PC-3 (cell line): ENCODE data around the gene MIDN. TPM values are rescaled to one million over a fixed set of nuclear protein-coding genes. Genes with fewer than 3 reads are reported as not detected.

ENCODE experiments used
- ATAC-seq: fragments of 200-7000 bp; cut with Tn5 transposase; 2 replicates; pipeline ENCODE4 v1.9.1; 2020; ENCODE audit warnings: mild to moderate bottlenecking, moderate library complexity
- BruUV-seq: library from RNA; stranded (reverse); fragments of 400-500 nt; replicated peaks from 2 replicates; lab custom pipeline; 2021; lab: Mats Ljungman, UMichigan
- CTCF ChIA-PET: fragments of 300-600 bp; sonication (Branson Sonifier 250); formaldehyde crosslinking; loops from one replicate; lab custom pipeline; 2022; ENCODE audit warnings: antibody characterized with exemption; lab: Charles Lee
- POLR2A ChIA-PET: fragments of 300-600 bp; sonication (Branson Sonifier 250); formaldehyde crosslinking; loops from one replicate; lab custom pipeline; 2022; ENCODE audit warnings: antibody characterized with exemption; ENCODE audit not compliant: unreplicated experiment; lab: Charles Lee
- DNase-seq: peaks from one replicate; pipeline ENCODE4 v3.0.0-alpha.2; 2015
- H2AFZ ChIP-seq: fragments of 300-600 bp; sonication (generic); 2 replicates; pipeline ENCODE4 v1.6.0; 2016; ENCODE audit warnings: antibody characterized with exemption, low read length
- H3F3A ChIP-seq: fragments of 300-600 bp; sonication (generic); one replicate; pipeline ENCODE4 v1.6.0; 2017; ENCODE audit warnings: antibody characterized with exemption, low read length, control low read depth, mild to moderate bottlenecking; ENCODE audit not compliant: unreplicated experiment
- H3K27ac ChIP-seq: fragments of 300-600 bp; sonication (generic); 2 replicates; pipeline ENCODE4 v1.5.1; 2016; ENCODE audit warnings: mild to moderate bottlenecking, low read length
- H3K27me3 ChIP-seq: fragments of 300-600 bp; sonication (generic); 2 replicates; pipeline ENCODE4 v1.6.1; 2016; ENCODE audit warnings: low read length, mixed read lengths
- H3K36me3 ChIP-seq: fragments of 300-600 bp; sonication (generic); 2 replicates; pipeline ENCODE4 v1.6.1; 2016; ENCODE audit warnings: low read depth, mixed run types, low read length, mixed read lengths
- H3K4me1 ChIP-seq: fragments of 300-600 bp; sonication (generic); 2 replicates; pipeline ENCODE4 v1.5.1; 2016; ENCODE audit warnings: low read length; ENCODE audit not compliant: insufficient read depth
- H3K4me2 ChIP-seq: fragments of 300-600 bp; sonication (generic); 2 replicates; pipeline ENCODE4 v1.6.0; 2016; ENCODE audit warnings: low read length
- H3K4me3 ChIP-seq: fragments of 300-600 bp; sonication (generic); 2 replicates; pipeline ENCODE4 v1.5.1; 2016; ENCODE audit warnings: mild to moderate bottlenecking, low read length, mixed read lengths
- H3K79me2 ChIP-seq: fragments of 300-600 bp; sonication (generic); 2 replicates; pipeline ENCODE4 v1.6.1; 2017; ENCODE audit warnings: low read length, mixed read lengths
- H3K9ac ChIP-seq: fragments of 300-600 bp; sonication (generic); 2 replicates; pipeline ENCODE4 v1.6.0; 2016; ENCODE audit warnings: mild to moderate bottlenecking, low read length
- H3K9me2 ChIP-seq: fragments of 300-600 bp; sonication (generic); replicated peaks from 2 replicates; pipeline ENCODE4 v1.6.1; 2016; ENCODE audit warnings: mixed run types, low read length, mixed read lengths
- H3K9me3 ChIP-seq: fragments of 300-600 bp; sonication (generic); 2 replicates; pipeline ENCODE4 v1.6.1; 2016; ENCODE audit warnings: low read length, mixed read lengths
- H4K20me1 ChIP-seq: fragments of 300-600 bp; sonication (generic); 2 replicates; pipeline ENCODE4 v1.6.1; 2016; ENCODE audit warnings: low read length, mixed read lengths
- EZH2 ChIP-seq: fragments of 300-600 bp; sonication (generic); IDR thresholded peaks from one replicate; pipeline ENCODE4 v1.6.1; 2017; ENCODE audit warnings: antibody characterized with exemption, mild to moderate bottlenecking, low read length; ENCODE audit not compliant: unreplicated experiment
- EZH2phosphoT487 ChIP-seq: fragments of 300-600 bp; sonication (generic); IDR thresholded peaks from 2 replicates; pipeline ENCODE4 v1.6.1; 2018; ENCODE audit warnings: mild to moderate bottlenecking, antibody characterized with exemption, low read length, borderline replicate concordance
- intact Hi-C: fragments of 100-400 bp; cut with micrococcal nuclease; formaldehyde crosslinking; loops from 2 replicates; pipeline ENCODE4 v1.9.0; 2023
- total RNA-seq: library from RNA; depleted of rRNA; stranded (reverse); fragments of >200 nt; gene quantifications from 2 replicates; pipeline ENCODE4 v1.2.3, GENCODE V29; 2014
- TF ChIP-seq, protein P1 (sequence below): fragments of 300-600 bp; sonication (generic); conservative IDR thresholded peaks from 2 replicates; pipeline ENCODE4 v1.5.1; 2017; ENCODE audit warnings: antibody characterized with exemption, low read depth, mild to moderate bottlenecking, low read length

The MIDN gene
- total RNA-seq, 1 experiment from 2014 or later = 17.3 TPM

DNA sequence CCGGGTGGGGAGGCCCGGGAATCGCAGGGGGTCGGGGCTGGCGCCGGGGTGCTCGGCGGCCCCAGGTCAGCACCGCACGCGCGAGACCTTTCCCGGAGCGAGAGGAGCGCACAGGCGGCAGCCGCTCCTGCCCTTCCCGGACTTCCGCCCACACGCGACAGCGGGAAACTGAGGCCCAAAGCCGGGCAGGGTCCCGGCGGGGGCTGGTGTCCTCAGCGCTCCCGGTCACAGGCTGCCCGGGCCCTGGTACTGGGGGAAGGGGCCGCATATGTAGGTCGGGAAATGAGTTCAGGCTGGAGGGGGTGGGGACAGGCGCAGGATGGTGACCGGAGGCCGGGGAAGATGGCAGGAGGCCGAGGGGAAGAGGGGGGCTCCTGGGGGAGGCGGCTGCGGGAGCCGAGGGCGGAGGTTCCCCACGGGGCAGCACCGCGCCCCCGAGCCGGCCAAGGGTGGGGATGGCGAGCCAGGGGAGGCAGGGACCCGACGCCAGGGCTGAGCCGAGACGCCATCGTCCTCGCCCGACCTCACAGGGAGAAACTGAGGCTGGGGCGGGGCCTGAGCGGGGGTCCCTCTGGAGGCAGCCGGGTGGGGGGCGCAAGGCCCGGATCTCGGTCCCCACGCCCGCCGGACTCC, 11.2 kb upstream of the MIDN start:
- Histone ChIP-seq H3K9me3 (no peaks in the 10 kb centered on the region), H3K9ac (no peak overlapping the region), H3K27ac (no peak overlapping the region), H4K20me1 (no peaks in the 10 kb centered on the region), H2AFZ (peak overlapping the region; percentile 71; the same call in 1 of the 2 replicates), H3K27me3 (no peaks in the 10 kb centered on the region), H3K4me1 (peaks cover 11% of the 10 kb centered on the region; the same call in 1 of the 2 replicates), H3K79me2 (peaks cover 13% of the 10 kb centered on the region), H3F3A (no peaks in the 10 kb centered on the region), H3K4me2 (peak overlapping the region; percentile 93), H3K4me3 (peak overlapping the region; percentile 81), H3K36me3 (no peaks in the 10 kb centered on the region), H3K9me2 (no peaks in the 10 kb centered on the region)
- CTCF ChIA-PET = no interaction called here
- POLR2A ChIA-PET = no interaction called here
- no TSS peak for BruUV-seq
- no peak for DNase-seq
- no peak for TF ChIP-seq EZH2
- TF ChIP-seq, protein P1, sequence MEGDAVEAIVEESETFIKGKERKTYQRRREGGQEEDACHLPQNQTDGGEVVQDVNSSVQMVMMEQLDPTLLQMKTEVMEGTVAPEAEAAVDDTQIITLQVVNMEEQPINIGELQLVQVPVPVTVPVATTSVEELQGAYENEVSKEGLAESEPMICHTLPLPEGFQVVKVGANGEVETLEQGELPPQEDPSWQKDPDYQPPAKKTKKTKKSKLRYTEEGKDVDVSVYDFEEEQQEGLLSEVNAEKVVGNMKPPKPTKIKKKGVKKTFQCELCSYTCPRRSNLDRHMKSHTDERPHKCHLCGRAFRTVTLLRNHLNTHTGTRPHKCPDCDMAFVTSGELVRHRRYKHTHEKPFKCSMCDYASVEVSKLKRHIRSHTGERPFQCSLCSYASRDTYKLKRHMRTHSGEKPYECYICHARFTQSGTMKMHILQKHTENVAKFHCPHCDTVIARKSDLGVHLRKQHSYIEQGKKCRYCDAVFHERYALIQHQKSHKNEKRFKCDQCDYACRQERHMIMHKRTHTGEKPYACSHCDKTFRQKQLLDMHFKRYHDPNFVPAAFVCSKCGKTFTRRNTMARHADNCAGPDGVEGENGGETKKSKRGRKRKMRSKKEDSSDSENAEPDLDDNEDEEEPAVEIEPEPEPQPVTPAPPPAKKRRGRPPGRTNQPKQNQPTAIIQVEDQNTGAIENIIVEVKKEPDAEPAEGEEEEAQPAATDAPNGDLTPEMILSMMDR = no peak
- TF ChIP-seq EZH2phosphoT487 = no peak
- intact Hi-C loops = no loop called here
- no peak for ATAC-seq

DNA sequence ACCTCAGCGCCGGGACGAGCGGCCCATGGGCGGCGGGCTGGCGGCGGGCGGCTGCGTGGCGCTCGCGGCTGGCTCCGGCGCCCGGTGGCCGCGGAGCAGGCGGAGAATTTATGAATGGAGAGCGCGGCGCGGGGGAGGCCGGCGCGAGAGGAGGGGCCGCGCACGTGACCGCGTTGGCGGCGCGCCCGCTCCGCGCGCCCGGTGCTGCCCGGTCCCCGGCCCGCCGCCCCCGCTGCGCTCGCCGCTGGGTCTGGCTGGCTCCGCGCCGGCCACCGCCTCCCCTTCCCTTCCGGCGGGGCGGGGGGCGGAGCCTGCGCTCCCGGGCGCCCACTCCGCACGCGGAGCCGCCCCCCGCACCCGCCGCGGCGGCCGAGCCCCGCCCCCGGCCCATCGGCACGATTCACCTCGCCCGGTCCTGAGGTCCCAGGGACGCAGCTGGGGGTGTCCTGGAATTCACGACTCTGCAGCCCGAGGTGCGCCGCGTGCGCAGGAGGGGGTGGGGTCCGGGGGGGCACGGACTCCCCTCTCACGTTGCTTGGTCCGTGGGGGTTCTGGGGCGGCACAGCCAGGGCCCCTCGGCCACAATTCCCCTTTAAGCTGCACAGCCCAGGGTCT, 10.5 kb upstream of the MIDN start, which contains the start of gene CBARP:
CBARP (minus strand) TSS at position 252 of the 615 bp plus-strand sequence. CDS start 1,905 bp downstream, outside the sequence.
- no peaks in the 10 kb centered on the region for H3K36me3 ChIP-seq
- no peaks in the 10 kb centered on the region for H4K20me1 ChIP-seq
- POLR2A ChIA-PET = no interaction called here
- peak within 1 kb of the TSS; percentile 93 for H3K4me2 ChIP-seq
- H3K79me2 ChIP-seq = peaks cover 20% of the 10 kb centered on the region
- CTCF ChIA-PET = no interaction called here
- H3K4me3 ChIP-seq = peak within 1 kb of the TSS; percentile 81
- BruUV-seq = no TSS peak
- intact Hi-C loops = no loop called here
- TF ChIP-seq EZH2phosphoT487 (no peak), EZH2 (no peak)
- TF ChIP-seq, protein P1 = no peak
- H3K27me3 ChIP-seq = no peaks in the 10 kb centered on the region
- peaks cover 6% of the 10 kb centered on the region; the same call in 1 of the 2 replicates for H3K4me1 ChIP-seq
- H3F3A ChIP-seq = no peaks in the 10 kb centered on the region
- no peak for ATAC-seq
- H3K9me3 ChIP-seq = no peaks in the 10 kb centered on the region
- peak within 1 kb of the TSS; percentile 71; the same call in 1 of the 2 replicates for H2AFZ ChIP-seq
- no peak within 1 kb of the TSS for H3K9ac ChIP-seq
- DNase-seq = peak; percentile 35
- no peaks in the 10 kb centered on the region for H3K9me2 ChIP-seq
- H3K27ac ChIP-seq = no peak within 1 kb of the TSS
